Measurements from ENCODE around the gene RXRB. TPM values are rescaled to one million over a fixed set of nuclear protein-coding genes. Genes with fewer than 3 reads are reported as not detected.

Gene RXRB
- total RNA-seq, 1 experiment from 2014 or later, result 49.9 TPM

DNA sequence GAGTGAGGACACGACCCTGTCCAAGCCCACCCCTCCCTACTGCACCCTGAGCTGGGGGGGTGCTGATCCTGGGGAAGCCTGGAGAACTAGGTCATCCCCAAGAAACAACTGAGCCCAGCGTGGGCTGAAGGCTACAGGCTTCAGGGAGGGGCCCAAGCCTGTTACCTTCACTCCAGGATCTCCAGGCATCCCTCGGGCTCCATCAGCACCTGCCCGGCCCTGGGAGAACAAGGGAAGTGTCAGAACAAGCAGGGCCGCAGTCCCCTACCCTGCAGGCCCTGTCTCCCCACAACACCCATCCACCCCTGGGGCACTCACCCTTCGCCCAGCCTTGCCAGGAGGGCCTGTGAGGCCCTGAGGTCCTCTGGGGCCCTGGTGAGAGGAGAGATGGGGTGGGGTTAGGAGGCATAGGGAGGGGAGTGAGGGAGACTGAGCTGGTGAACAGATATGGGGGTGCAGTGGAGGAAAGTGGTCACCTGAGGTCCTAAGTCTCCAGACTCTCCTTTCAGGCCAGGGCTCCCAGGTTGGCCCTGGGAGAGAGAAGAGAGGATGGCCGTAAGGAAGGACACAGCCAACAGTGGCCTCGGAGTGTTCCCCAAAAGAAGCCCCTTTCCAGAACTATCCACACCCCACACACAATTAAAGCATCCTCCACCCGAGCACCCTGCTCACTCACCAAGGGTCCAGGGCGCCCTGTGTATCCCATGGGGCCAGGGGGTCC, 21.6 kb downstream of the RXRB start:
- H3K27me3 ChIP-seq (ENCODE audit: insufficient read depth, low read length), result no peaks in the 10 kb centered on the region
- ChIA-PET POLR2A (no interaction called here), RAD21 (ENCODE audit: low non-redundant PET in 1 of 2, low total read pairs in 2 of 2, uncharacterized antibody in 2 of 2, unreplicated experiment in 2 of 2) (no interaction called here), CTCF (no interaction called here)
- no peaks in the 10 kb centered on the region for H3K36me3 ChIP-seq (ENCODE audit: control insufficient read depth in 1 of 2, insufficient read depth in 2 of 2, low read length in 2 of 2)
- H3K27ac ChIP-seq (ENCODE audit: low read depth, low read length), result no peak overlapping the region
- H3K4me3 ChIP-seq (replicated peaks in 1 of 2; ENCODE audit: low read depth in 1 of 2, low read length in 2 of 2), result no peak overlapping the region
- ATAC-seq, result no peak
- H3K9me3 ChIP-seq (ENCODE audit: control insufficient read depth in 1 of 2, insufficient read depth in 1 of 2, low read depth in 1 of 2, low read length in 2 of 2), result no peaks in the 10 kb centered on the region
- no peak for DNase-seq (ENCODE audit: low read depth, low spot score)
- H3K79me2 ChIP-seq (ENCODE audit: insufficient read depth, low read length), result no peaks in the 10 kb centered on the region
- no TSS peak for BruUV-seq (replicated peaks)
- no peaks in the 10 kb centered on the region for H4K20me1 ChIP-seq (ENCODE audit: insufficient read depth)
- H3K4me1 ChIP-seq (ENCODE audit: control insufficient read depth in 1 of 2, insufficient read depth in 2 of 2, low read length in 2 of 2), result peaks cover 0 to 7% of the 10 kb centered on the region in 2 experiments; a peak in 2 of 4 replicates
- TF ChIP-seq ELF1 (IDR thresholded peaks at IDR 0.05; ENCODE audit: borderline replicate concordance, low read depth) (no peak), CEBPB (IDR thresholded peaks at IDR 0.05; ENCODE audit: low read depth) (no peak), EZH2 (IDR thresholded peaks at IDR 0.05) (no peak), ZBTB33 (IDR thresholded peaks at IDR 0.05; ENCODE audit: extremely low read depth, insufficient replicate concordance, low read length) (no peak), ATF3 (IDR thresholded peaks at IDR 0.05) (no peak), POLR2AphosphoS5 (IDR thresholded peaks at IDR 0.05; ENCODE audit: low read depth, low read length) (no peak), RAD21 (IDR thresholded peaks at IDR 0.05; ENCODE audit: low read depth) (no peak), EGR1 (IDR thresholded peaks at IDR 0.05; ENCODE audit: low read depth) (no peak), FOSL1 (IDR thresholded peaks at IDR 0.05; ENCODE audit: low read depth) (no peak), YY1 (IDR thresholded peaks at IDR 0.05; ENCODE audit: extremely low read depth, insufficient replicate concordance, low read depth, low read length) (no peak), EZH2phosphoT487 (IDR thresholded peaks at IDR 0.05; ENCODE audit: borderline replicate concordance) (no peak), CBX3 (IDR thresholded peaks at IDR 0.05; ENCODE audit: low read depth) (no peak), JUND (IDR thresholded peaks at IDR 0.05) (no peak)
- TF ChIP-seq, protein P1, sequence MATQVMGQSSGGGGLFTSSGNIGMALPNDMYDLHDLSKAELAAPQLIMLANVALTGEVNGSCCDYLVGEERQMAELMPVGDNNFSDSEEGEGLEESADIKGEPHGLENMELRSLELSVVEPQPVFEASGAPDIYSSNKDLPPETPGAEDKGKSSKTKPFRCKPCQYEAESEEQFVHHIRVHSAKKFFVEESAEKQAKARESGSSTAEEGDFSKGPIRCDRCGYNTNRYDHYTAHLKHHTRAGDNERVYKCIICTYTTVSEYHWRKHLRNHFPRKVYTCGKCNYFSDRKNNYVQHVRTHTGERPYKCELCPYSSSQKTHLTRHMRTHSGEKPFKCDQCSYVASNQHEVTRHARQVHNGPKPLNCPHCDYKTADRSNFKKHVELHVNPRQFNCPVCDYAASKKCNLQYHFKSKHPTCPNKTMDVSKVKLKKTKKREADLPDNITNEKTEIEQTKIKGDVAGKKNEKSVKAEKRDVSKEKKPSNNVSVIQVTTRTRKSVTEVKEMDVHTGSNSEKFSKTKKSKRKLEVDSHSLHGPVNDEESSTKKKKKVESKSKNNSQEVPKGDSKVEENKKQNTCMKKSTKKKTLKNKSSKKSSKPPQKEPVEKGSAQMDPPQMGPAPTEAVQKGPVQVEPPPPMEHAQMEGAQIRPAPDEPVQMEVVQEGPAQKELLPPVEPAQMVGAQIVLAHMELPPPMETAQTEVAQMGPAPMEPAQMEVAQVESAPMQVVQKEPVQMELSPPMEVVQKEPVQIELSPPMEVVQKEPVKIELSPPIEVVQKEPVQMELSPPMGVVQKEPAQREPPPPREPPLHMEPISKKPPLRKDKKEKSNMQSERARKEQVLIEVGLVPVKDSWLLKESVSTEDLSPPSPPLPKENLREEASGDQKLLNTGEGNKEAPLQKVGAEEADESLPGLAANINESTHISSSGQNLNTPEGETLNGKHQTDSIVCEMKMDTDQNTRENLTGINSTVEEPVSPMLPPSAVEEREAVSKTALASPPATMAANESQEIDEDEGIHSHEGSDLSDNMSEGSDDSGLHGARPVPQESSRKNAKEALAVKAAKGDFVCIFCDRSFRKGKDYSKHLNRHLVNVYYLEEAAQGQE (IDR thresholded peaks at IDR 0.05; ENCODE audit: low read depth), result no peak
- TF ChIP-seq, protein P2, sequence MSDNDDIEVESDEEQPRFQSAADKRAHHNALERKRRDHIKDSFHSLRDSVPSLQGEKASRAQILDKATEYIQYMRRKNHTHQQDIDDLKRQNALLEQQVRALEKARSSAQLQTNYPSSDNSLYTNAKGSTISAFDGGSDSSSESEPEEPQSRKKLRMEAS (IDR thresholded peaks at IDR 0.05), result no peak
- no peaks in the 10 kb centered on the region for H3K9me2 ChIP-seq (ENCODE audit: insufficient read depth)
- H2AFZ ChIP-seq (ENCODE audit: low read depth, low read length, poor library complexity, severe bottlenecking), result no peak overlapping the region
- intact Hi-C loops (cut with micrococcal nuclease), result no loop called here
- no peak overlapping the region for H3K4me2 ChIP-seq (ENCODE audit: low read length)
- H3K9ac ChIP-seq (ENCODE audit: low read length), result no peak overlapping the region

Measured in HCT116 (cell line).